Osteocyte (in vitro differentiated cells): Measurements from ENCODE around the gene CEP170B. TPM values are rescaled to one million over a fixed set of nuclear protein-coding genes. Genes with fewer than 3 reads are reported as not detected.
"Not testable (repeated sequence)": the region's sequence is repeated elsewhere in the genome, so short reads cannot be mapped to it uniquely, and the experiment has no call there.

Source experiments
- DNase-seq: peaks from one replicate; pipeline ENCODE4 v3.0.0; 2021; ENCODE audit warnings: mixed read lengths; ENCODE audit not compliant: unreplicated experiment; ENCODE audit errors: extremely low spot score
- H3K27ac Mint-ChIP-seq: one replicate; pipeline ENCODE4 v1.8.0; 2021; ENCODE audit warnings: mild to moderate bottlenecking, mixed read lengths; ENCODE audit not compliant: unreplicated experiment
- H3K27me3 Mint-ChIP-seq: one replicate; pipeline ENCODE4 v1.8.0; 2021; ENCODE audit warnings: mixed read lengths; ENCODE audit not compliant: unreplicated experiment
- H3K36me3 Mint-ChIP-seq: one replicate; pipeline ENCODE4 v1.8.0; 2021; ENCODE audit warnings: mixed read lengths; ENCODE audit not compliant: unreplicated experiment
- H3K4me1 Mint-ChIP-seq: one replicate; pipeline ENCODE4 v1.8.0; 2021; ENCODE audit warnings: mixed read lengths; ENCODE audit not compliant: unreplicated experiment
- H3K4me3 Mint-ChIP-seq: one replicate; pipeline ENCODE4 v1.8.0; 2021; ENCODE audit warnings: mild to moderate bottlenecking, moderate library complexity, mixed read lengths; ENCODE audit not compliant: unreplicated experiment
- H3K9me3 Mint-ChIP-seq: one replicate; pipeline ENCODE4 v1.8.0; 2021; ENCODE audit warnings: mixed read lengths; ENCODE audit not compliant: unreplicated experiment
- total RNA-seq: library from RNA; stranded (reverse); gene quantifications from 2 replicates; pipeline ENCODE4 v1.2.1, GENCODE V29; 2021

The CEP170B gene
- total RNA-seq, 1 donor from 2014 or later: 26.4 TPM

- H3K27me3 Mint-ChIP-seq, H3K4me1 Mint-ChIP-seq, H3K27ac Mint-ChIP-seq, H3K9me3 Mint-ChIP-seq, H3K4me3 Mint-ChIP-seq, DNase-seq: not testable (repeated sequence)
- peaks cover 22% of the 10 kb centered on the region for H3K36me3 Mint-ChIP-seq
Measured at GRCh38 chr14:104945266-104945665, 80.2 kb downstream of the CEP170B start.

Other genes starting within 250 kb of the CEP170B start
- 124 and 130 TPM in 2 replicates for gene INF2, start 175.7 kb upstream of the CEP170B start, total RNA-seq
- gene ADSS1, start 141.0 kb upstream of the CEP170B start, total RNA-seq: 3.7 and 4.5 TPM in 2 replicates
- 50.1 and 52.3 TPM in 2 replicates for gene SIVA1, start 112.1 kb upstream of the CEP170B start, total RNA-seq
- 157 and 160 TPM in 2 replicates for gene AKT1, start 69.5 kb upstream of the CEP170B start, total RNA-seq
- 2.7 and 3.1 TPM in 2 replicates for gene ZBTB42, start 64.2 kb upstream of the CEP170B start, total RNA-seq
- gene PLD4, start 59.6 kb downstream of the CEP170B start, total RNA-seq: 0.05 and 0.18 TPM in 2 replicates
- gene AHNAK2, start 113.1 kb downstream of the CEP170B start, total RNA-seq: 145 and 183 TPM in 2 replicates
- gene CLBA1, start 120.5 kb downstream of the CEP170B start, total RNA-seq: 7.5 and 7.7 TPM in 2 replicates
- gene CDCA4, start 155.8 kb downstream of the CEP170B start, total RNA-seq: 14.6 and 17.4 TPM in 2 replicates
- gene GPR132, start 200.2 kb downstream of the CEP170B start, total RNA-seq: 0.16 and 0.24 TPM in 2 replicates